WTC11 (cell line): Measurements from ENCODE around the gene STAB2.

Source experiments
- CREB1 ChIP-seq: sonication (generic); formaldehyde crosslinking; IDR thresholded peaks from 2 replicates; pipeline ENCODE4 v1.8.0; 2023; ENCODE audit warnings: mild to moderate bottlenecking, missing genetic modification reagents
- NR2C2 ChIP-seq: sonication (generic); formaldehyde crosslinking; IDR thresholded peaks from 2 replicates; pipeline ENCODE4 v1.8.0; 2022; ENCODE audit warnings: mild to moderate bottlenecking, missing genetic modification reagents
- ZNF138 ChIP-seq: sonication (generic); formaldehyde crosslinking; conservative IDR thresholded peaks from 2 replicates; pipeline ENCODE4 v1.8.1; 2022; ENCODE audit warnings: mild to moderate bottlenecking, moderate library complexity, missing genetic modification reagents
- ZNF396 ChIP-seq: fragments of 250-450 bp; sonication (Bioruptor Pico); IDR thresholded peaks from 2 replicates; pipeline ENCODE4 v1.8.0; 2021; ENCODE audit warnings: mild to moderate bottlenecking, moderate library complexity, borderline replicate concordance
- TF ChIP-seq, protein P1 (sequence below): sonication (generic); formaldehyde crosslinking; IDR thresholded peaks from 2 replicates; pipeline ENCODE4 v1.8.0; 2022; ENCODE audit warnings: mild to moderate bottlenecking, missing genetic modification reagents
- TF ChIP-seq, protein P2 (sequence below): fragments of 200-600 bp; IDR thresholded peaks from 2 replicates; pipeline ENCODE4 v1.8.0; 2022; ENCODE audit warnings: antibody characterized with exemption
- TF ChIP-seq, protein P3 (sequence below): sonication (generic); formaldehyde crosslinking; IDR thresholded peaks from 2 replicates; pipeline ENCODE4 v1.8.0; 2022; ENCODE audit warnings: mild to moderate bottlenecking, missing genetic modification reagents
- TF ChIP-seq, protein P4 (sequence below): sonication (generic); formaldehyde crosslinking; IDR thresholded peaks from 2 replicates; pipeline ENCODE4 v1.8.1; 2023; ENCODE audit warnings: mild to moderate bottlenecking, missing genetic modification reagents, borderline replicate concordance

DNA sequence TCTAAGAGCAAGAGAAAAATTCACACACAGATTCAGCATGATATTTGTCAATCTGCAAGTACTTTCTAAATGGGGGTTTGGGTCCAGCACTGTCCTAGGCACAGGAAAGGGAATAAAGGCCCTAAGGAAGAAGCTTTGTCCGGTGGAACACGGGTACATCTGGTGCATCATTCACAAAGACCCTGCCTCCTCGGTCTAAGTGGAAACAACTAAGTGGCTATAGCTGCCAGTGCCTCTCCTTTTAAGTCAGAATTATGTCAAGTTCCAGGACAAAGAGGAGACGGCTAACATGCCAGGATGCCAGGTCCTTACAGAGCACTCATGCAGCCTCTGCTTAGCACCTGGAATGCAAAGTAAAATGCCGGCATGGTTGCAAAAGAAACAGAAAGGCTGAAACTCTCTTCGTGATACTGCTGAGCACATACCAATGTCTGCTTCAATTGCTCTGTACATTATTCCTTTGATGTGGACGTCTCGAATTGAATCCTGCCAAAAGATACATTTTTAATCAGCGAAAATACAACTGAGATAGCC is 206.5 kb downstream of the STAB2 start:
- TF ChIP-seq CREB1 (no peak), NR2C2 (no peak), ZNF396 (CRISPR knock-in tag) (no peak), ZNF138 (CRISPR knock-in tag) (no peak)
- TF ChIP-seq, protein P1, sequence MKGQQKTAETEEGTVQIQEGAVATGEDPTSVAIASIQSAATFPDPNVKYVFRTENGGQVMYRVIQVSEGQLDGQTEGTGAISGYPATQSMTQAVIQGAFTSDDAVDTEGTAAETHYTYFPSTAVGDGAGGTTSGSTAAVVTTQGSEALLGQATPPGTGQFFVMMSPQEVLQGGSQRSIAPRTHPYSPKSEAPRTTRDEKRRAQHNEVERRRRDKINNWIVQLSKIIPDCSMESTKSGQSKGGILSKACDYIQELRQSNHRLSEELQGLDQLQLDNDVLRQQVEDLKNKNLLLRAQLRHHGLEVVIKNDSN (CRISPR knock-in tag), result no peak
- TF ChIP-seq, protein P2, sequence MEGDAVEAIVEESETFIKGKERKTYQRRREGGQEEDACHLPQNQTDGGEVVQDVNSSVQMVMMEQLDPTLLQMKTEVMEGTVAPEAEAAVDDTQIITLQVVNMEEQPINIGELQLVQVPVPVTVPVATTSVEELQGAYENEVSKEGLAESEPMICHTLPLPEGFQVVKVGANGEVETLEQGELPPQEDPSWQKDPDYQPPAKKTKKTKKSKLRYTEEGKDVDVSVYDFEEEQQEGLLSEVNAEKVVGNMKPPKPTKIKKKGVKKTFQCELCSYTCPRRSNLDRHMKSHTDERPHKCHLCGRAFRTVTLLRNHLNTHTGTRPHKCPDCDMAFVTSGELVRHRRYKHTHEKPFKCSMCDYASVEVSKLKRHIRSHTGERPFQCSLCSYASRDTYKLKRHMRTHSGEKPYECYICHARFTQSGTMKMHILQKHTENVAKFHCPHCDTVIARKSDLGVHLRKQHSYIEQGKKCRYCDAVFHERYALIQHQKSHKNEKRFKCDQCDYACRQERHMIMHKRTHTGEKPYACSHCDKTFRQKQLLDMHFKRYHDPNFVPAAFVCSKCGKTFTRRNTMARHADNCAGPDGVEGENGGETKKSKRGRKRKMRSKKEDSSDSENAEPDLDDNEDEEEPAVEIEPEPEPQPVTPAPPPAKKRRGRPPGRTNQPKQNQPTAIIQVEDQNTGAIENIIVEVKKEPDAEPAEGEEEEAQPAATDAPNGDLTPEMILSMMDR, result no peak
- TF ChIP-seq, protein P3, sequence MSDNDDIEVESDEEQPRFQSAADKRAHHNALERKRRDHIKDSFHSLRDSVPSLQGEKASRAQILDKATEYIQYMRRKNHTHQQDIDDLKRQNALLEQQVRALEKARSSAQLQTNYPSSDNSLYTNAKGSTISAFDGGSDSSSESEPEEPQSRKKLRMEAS (CRISPR knock-in tag), result no peak
- TF ChIP-seq, protein P4, sequence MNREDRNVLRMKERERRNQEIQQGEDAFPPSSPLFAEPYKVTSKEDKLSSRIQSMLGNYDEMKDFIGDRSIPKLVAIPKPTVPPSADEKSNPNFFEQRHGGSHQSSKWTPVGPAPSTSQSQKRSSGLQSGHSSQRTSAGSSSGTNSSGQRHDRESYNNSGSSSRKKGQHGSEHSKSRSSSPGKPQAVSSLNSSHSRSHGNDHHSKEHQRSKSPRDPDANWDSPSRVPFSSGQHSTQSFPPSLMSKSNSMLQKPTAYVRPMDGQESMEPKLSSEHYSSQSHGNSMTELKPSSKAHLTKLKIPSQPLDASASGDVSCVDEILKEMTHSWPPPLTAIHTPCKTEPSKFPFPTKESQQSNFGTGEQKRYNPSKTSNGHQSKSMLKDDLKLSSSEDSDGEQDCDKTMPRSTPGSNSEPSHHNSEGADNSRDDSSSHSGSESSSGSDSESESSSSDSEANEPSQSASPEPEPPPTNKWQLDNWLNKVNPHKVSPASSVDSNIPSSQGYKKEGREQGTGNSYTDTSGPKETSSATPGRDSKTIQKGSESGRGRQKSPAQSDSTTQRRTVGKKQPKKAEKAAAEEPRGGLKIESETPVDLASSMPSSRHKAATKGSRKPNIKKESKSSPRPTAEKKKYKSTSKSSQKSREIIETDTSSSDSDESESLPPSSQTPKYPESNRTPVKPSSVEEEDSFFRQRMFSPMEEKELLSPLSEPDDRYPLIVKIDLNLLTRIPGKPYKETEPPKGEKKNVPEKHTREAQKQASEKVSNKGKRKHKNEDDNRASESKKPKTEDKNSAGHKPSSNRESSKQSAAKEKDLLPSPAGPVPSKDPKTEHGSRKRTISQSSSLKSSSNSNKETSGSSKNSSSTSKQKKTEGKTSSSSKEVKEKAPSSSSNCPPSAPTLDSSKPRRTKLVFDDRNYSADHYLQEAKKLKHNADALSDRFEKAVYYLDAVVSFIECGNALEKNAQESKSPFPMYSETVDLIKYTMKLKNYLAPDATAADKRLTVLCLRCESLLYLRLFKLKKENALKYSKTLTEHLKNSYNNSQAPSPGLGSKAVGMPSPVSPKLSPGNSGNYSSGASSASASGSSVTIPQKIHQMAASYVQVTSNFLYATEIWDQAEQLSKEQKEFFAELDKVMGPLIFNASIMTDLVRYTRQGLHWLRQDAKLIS (CRISPR knock-in tag), result no peak
